Neural progenitor cell (in vitro differentiated cells): ENCODE data around the gene SDK1.
"Not testable (repeated sequence)": the region's sequence is repeated elsewhere in the genome, so short reads cannot be mapped to it uniquely, and the experiment has no call there.

Experiments
- CTCF ChIP-seq: fragments of 200-600 bp; sonication (generic); IDR thresholded peaks from 2 replicates; pipeline ENCODE4 v1.5.1; 2017; ENCODE audit warnings: antibody characterized with exemption, mild to moderate bottlenecking
- EZH2phosphoT487 ChIP-seq: fragments of 200-600 bp; sonication (generic); IDR thresholded peaks from 2 replicates; pipeline ENCODE4 v1.6.1; 2017; ENCODE audit warnings: antibody characterized with exemption

- TF ChIP-seq CTCF, EZH2phosphoT487: not testable (repeated sequence)
These were observed 281.1 kb downstream of the SDK1 start for GRCh38 chr7:3582145-3582544.
